Activated T-helper 2 cell treated with anti-CD3 and anti-CD28 coated beads, Interferon-gamma antibody, Interleukin-2, Interleukin-4, amounts not matched to agents 10 μg/mL and 5 μg/mL and 100 μg/mL, durations not matched to agents 14 hours and 24 hours and 36 hours (primary cell): ENCODE data around the gene NPIPA1. TPM values are rescaled to one million over a fixed set of nuclear protein-coding genes. Genes with fewer than 3 reads are reported as not detected.
A peak's percentile ranks its signal among the peaks of the same experiment; 100 is the strongest.
"Not testable (repeated sequence)": the region's sequence is repeated elsewhere in the genome, so short reads cannot be mapped to it uniquely, and the experiment has no call there.

Source experiments
- DNase-seq: peaks from one replicate; pipeline ENCODE4 v3.0.0; 2021; ENCODE audit warnings: low spot score
- H3K27ac Mint-ChIP-seq: one replicate; pipeline ENCODE4 v1.8.0; 2021; ENCODE audit warnings: mixed read lengths
- H3K27me3 Mint-ChIP-seq: one replicate; pipeline ENCODE4 v1.8.0; 2021; ENCODE audit warnings: low read depth, mixed read lengths
- H3K36me3 Mint-ChIP-seq: one replicate; pipeline ENCODE4 v1.8.0; 2021; ENCODE audit warnings: low read depth, mixed read lengths
- H3K4me1 Mint-ChIP-seq: one replicate; pipeline ENCODE4 v1.8.0; 2021; ENCODE audit warnings: low read depth, mixed read lengths
- H3K4me3 Mint-ChIP-seq: one replicate; pipeline ENCODE4 v1.8.0; 2021; ENCODE audit warnings: low read depth, mild to moderate bottlenecking, moderate library complexity, mixed read lengths
- H3K9me3 Mint-ChIP-seq: one replicate; pipeline ENCODE4 v1.8.0; 2021; ENCODE audit warnings: mixed read lengths
- intact Hi-C: fragments of 100-400 bp; cut with micrococcal nuclease; formaldehyde crosslinking; loops from one replicate; pipeline ENCODE4 v1.15.1; 2023
- total RNA-seq: library from RNA; stranded (reverse); gene quantifications from 2 replicates; pipeline ENCODE4 v1.2.3, GENCODE V29; 2022

Gene NPIPA1
- total RNA-seq, 1 donor from 2014 or later: 97.9 TPM

- Mint-ChIP-seq H3K4me3 (peak within 1 kb of the TSS; percentile 83), H3K4me1 (peaks cover 11% of the 10 kb centered on the region), H3K27ac (peak within 1 kb of the TSS; percentile 70)
- intact Hi-C loops, H3K9me3 Mint-ChIP-seq, H3K36me3 Mint-ChIP-seq, H3K27me3 Mint-ChIP-seq: not testable (repeated sequence)
- DNase-seq: peak; percentile 95
Measured at GRCh38 chr16:14974656-14975417, 37.6 kb downstream of the NPIPA1 start, which contains the start of gene PDXDC1. Gene PDXDC1 (plus strand): TSS chr16:14975026. CDS start chr16:14975200, 174 bp downstream.

- H3K9me3 Mint-ChIP-seq, H3K27me3 Mint-ChIP-seq, intact Hi-C loops, H3K36me3 Mint-ChIP-seq: not testable (repeated sequence)
- Mint-ChIP-seq H3K27ac (peak overlapping the region; percentile 49), H3K4me1 (peaks cover 11% of the 10 kb centered on the region), H3K4me3 (peak overlapping the region; percentile 83)
- peak; percentile 28 for DNase-seq
Measured at GRCh38 chr16:14975418-14976194, 38.4 kb downstream of the NPIPA1 start.

- H3K36me3 Mint-ChIP-seq, H3K27me3 Mint-ChIP-seq, H3K27ac Mint-ChIP-seq, DNase-seq, intact Hi-C loops, H3K4me3 Mint-ChIP-seq, H3K9me3 Mint-ChIP-seq: not testable (repeated sequence)
- peaks cover 13% of the 10 kb centered on the region for H3K4me1 Mint-ChIP-seq
Measured at GRCh38 chr16:14976971-14977736, 39.9 kb downstream of the NPIPA1 start.

GRCh38 chr16:14978281-14978680 is 41.0 kb downstream of the NPIPA1 start:
- H3K27ac Mint-ChIP-seq, H3K4me3 Mint-ChIP-seq, H3K36me3 Mint-ChIP-seq, H3K27me3 Mint-ChIP-seq, H3K9me3 Mint-ChIP-seq, intact Hi-C loops, DNase-seq: not testable (repeated sequence)
- peaks cover 13% of the 10 kb centered on the region for H3K4me1 Mint-ChIP-seq

- H3K36me3 Mint-ChIP-seq, H3K9me3 Mint-ChIP-seq, H3K27ac Mint-ChIP-seq, intact Hi-C loops, H3K4me3 Mint-ChIP-seq, DNase-seq, H3K27me3 Mint-ChIP-seq: not testable (repeated sequence)
- H3K4me1 Mint-ChIP-seq: peaks cover 13% of the 10 kb centered on the region
Measured at GRCh38 chr16:14978908-14979307, 41.7 kb downstream of the NPIPA1 start.

GRCh38 chr16:14981234-14981633 is 44.0 kb downstream of the NPIPA1 start:
- H3K4me3 Mint-ChIP-seq, H3K4me1 Mint-ChIP-seq, DNase-seq, H3K9me3 Mint-ChIP-seq, H3K36me3 Mint-ChIP-seq, H3K27me3 Mint-ChIP-seq, H3K27ac Mint-ChIP-seq, intact Hi-C loops: not testable (repeated sequence)

- H3K36me3 Mint-ChIP-seq, H3K27me3 Mint-ChIP-seq, DNase-seq, H3K4me3 Mint-ChIP-seq, H3K4me1 Mint-ChIP-seq, intact Hi-C loops, H3K27ac Mint-ChIP-seq, H3K9me3 Mint-ChIP-seq: not testable (repeated sequence)
Measured at GRCh38 chr16:14982521-14982920, 45.3 kb downstream of the NPIPA1 start.

GRCh38 chr16:14988092-14988491 is 50.8 kb downstream of the NPIPA1 start:
- DNase-seq, H3K9me3 Mint-ChIP-seq, H3K27me3 Mint-ChIP-seq, H3K4me1 Mint-ChIP-seq, H3K4me3 Mint-ChIP-seq, intact Hi-C loops, H3K27ac Mint-ChIP-seq: not testable (repeated sequence)
- H3K36me3 Mint-ChIP-seq: peaks cover 38% of the 10 kb centered on the region

- H3K27ac Mint-ChIP-seq, H3K27me3 Mint-ChIP-seq, H3K4me3 Mint-ChIP-seq, DNase-seq, intact Hi-C loops, H3K4me1 Mint-ChIP-seq: not testable (repeated sequence)
- Mint-ChIP-seq H3K36me3 (peaks cover 42% of the 10 kb centered on the region), H3K9me3 (peaks cover 11% of the 10 kb centered on the region)
Measured at GRCh38 chr16:14988661-14989191, 51.5 kb downstream of the NPIPA1 start.

GRCh38 chr16:14989291-14990281 is 52.3 kb downstream of the NPIPA1 start:
- H3K4me3 Mint-ChIP-seq, H3K27me3 Mint-ChIP-seq, intact Hi-C loops, H3K4me1 Mint-ChIP-seq, H3K27ac Mint-ChIP-seq, DNase-seq: not testable (repeated sequence)
- peaks cover 16% of the 10 kb centered on the region for H3K9me3 Mint-ChIP-seq
- H3K36me3 Mint-ChIP-seq: peaks cover 41% of the 10 kb centered on the region

- H3K36me3 Mint-ChIP-seq: peaks cover 39% of the 10 kb centered on the region
- intact Hi-C loops, DNase-seq: not testable (repeated sequence)
Measured at GRCh38 chr16:14993277-14994151, 56.3 kb downstream of the NPIPA1 start.

More at GRCh38 chr16:14993277-14994151, 56.3 kb downstream of the NPIPA1 start:
- peaks cover 16% of the 10 kb centered on the region for H3K9me3 Mint-ChIP-seq
- H3K4me1 Mint-ChIP-seq, H3K27me3 Mint-ChIP-seq, H3K27ac Mint-ChIP-seq, H3K4me3 Mint-ChIP-seq: not testable (repeated sequence)
